Stimulated activated CD4-positive, alpha-beta T cell treated with anti-CD3 and anti-CD28 coated beads, Interleukin-12 subunit alpha, Interleukin-12 subunit beta, amount 100 ng/mL, for 48 hours (primary cell): ENCODE data around the gene ZNF287.

Experiments
- DNase-seq, 3 donors: peaks; one replicate each; pipeline ENCODE4 v3.0.0-alpha.2; 2020; ENCODE audit warnings: low read depth in 2 of 3, low spot score in 1 of 3

Gene ZNF287

GRCh38 chr17:16517477-16517876 lies 51.5 kb downstream of the ZNF287 start:
- no peak for DNase-seq

- no peak for DNase-seq
These were observed 52.4 kb downstream of the ZNF287 start for GRCh38 chr17:16516594-16517051.

DNA sequence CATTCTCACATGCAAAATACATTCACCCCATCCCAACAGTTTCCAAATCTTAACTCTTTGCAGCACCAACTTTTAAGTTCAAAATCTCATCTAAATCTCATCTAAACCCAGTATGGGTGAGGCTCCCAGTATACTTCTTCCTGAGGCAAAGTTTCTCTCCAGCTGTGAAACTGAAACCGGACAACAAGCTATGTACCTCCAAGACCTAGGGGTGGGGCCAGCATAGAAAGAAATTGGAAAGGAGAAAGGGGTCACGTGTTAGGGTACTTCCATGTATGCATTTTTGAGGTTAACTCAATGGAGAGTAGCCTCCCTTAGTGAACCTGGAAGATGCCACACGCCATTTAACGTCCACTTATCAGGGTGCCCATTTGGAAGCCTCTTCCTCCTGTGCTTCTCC lies 53.1 kb downstream of the ZNF287 start:
- DNase-seq = no peak

DNA sequence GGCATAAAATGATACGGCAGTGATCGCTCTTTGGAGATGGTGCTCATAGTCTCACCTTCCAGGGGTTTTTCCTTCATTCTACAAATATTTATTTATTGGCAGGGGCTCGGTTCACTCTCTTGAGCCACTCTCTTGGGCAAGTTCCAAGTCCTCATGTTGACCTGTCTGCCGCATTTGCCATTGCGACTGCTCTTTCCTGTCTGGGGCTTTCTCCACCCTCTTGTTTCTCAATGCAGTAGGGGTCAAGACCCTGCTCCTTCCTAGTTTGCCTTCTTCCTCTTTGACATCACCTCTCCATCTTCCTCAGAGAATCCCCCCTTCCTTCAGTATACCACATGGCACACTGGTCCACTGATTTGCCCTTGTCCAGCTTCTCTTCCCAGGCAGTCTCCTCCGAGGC lies 55.1 kb downstream of the ZNF287 start:
- no peak for DNase-seq

DNA sequence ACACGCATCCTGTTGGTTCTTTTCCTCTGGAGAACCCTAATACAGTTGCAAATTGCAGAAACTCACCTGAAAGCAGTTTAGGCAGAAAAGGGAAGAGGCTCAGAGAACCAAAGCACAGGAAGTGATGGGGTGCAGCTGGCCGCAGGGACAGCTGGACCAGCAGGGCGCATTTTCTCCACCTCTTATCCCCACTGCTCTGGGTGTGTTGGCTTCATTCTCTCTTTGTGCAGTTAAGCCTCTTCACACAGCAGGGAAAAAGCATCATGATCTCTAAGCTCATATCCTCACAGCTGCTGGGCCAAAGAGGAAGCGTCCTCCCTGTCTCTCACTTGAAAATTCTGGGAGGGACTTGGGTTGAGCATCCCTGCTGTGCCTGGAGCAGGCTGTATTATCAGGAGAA lies 57.0 kb downstream of the ZNF287 start:
- no peak for DNase-seq

- DNase-seq = no peak
These were observed 57.4 kb downstream of the ZNF287 start for GRCh38 chr17:16511593-16511992.

GRCh38 chr17:16507918-16508533 lies 61.0 kb downstream of the ZNF287 start:
- no peak for DNase-seq

DNA sequence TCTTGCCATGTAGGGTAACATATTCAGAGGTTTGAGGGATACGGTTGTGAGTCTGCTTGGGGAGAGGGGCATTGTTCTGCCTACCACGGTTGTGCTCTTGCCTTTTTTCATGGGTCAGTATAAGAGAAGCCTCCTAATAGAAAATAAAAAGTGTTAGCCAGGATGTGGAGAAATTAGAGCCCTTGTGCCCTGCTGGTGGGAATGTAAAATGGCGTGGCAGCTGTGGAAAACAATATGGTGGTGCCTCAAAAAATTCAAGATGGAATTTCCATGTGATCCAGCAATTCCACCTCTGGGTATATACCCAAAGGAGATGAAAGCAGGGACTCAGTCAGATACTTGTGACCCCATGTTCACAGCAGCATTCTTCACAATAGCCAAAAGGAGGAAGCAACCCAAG lies 62.8 kb downstream of the ZNF287 start:
- DNase-seq = no peak

GRCh38 chr17:16504984-16505383 lies 64.0 kb downstream of the ZNF287 start:
- DNase-seq = no peak
